PC-9 (cell line): Measurements from ENCODE around the gene SIPA1. TPM values are rescaled to one million over a fixed set of nuclear protein-coding genes. Genes with fewer than 3 reads are reported as not detected.

Experiments
- BruUV-seq: library from RNA; stranded (reverse); fragments of 400-500 nt; replicated peaks from 2 replicates; lab custom pipeline; 2021; lab: Mats Ljungman, UMichigan
- CTCF ChIA-PET: fragments of 300-600 bp; sonication (Branson Sonifier 250); formaldehyde crosslinking; loops from one replicate; lab custom pipeline; 2022; ENCODE audit warnings: antibody characterized with exemption; lab: Charles Lee
- POLR2A ChIA-PET: fragments of 300-600 bp; sonication (Branson Sonifier 250); formaldehyde crosslinking; loops from one replicate; lab custom pipeline; 2022; ENCODE audit warnings: antibody characterized with exemption; ENCODE audit not compliant: unreplicated experiment; lab: Charles Lee
- DNase-seq, 2 experiments: peaks; one replicate each; pipeline versions ENCODE4 v3.0.0 to v3.0.0-alpha.2; 2015 to 2022; ENCODE audit warnings: mixed read lengths in 1 of 2
- H2AFZ ChIP-seq: fragments of 200-600 bp; sonication (generic); 2 replicates; pipeline ENCODE4 v1.8.1; 2017; ENCODE audit warnings: antibody characterized with exemption
- H3F3A ChIP-seq: fragments of 200-600 bp; sonication (generic); 2 replicates; pipeline ENCODE4 v1.8.1; 2017; ENCODE audit warnings: antibody characterized with exemption, mild to moderate bottlenecking, low read depth; ENCODE audit not compliant: insufficient read depth
- H3K27ac ChIP-seq: fragments of 200-600 bp; sonication (generic); 2 replicates; pipeline ENCODE4 v1.6.1; 2016; ENCODE audit warnings: mixed run types
- H3K27me3 ChIP-seq: fragments of 200-600 bp; sonication (generic); 2 replicates; pipeline ENCODE4 v1.6.1; 2016; ENCODE audit warnings: low read depth, mixed run types; ENCODE audit not compliant: insufficient read depth
- H3K36me3 ChIP-seq: fragments of 200-600 bp; sonication (generic); 2 replicates; pipeline ENCODE4 v1.6.1; 2016; ENCODE audit warnings: low read depth, mixed run types
- H3K4me1 ChIP-seq: fragments of 200-600 bp; sonication (generic); replicated peaks from 2 replicates; pipeline ENCODE4 v1.6.1; 2016; ENCODE audit warnings: mixed run types; ENCODE audit not compliant: insufficient read depth
- H3K4me2 ChIP-seq: fragments of 200-600 bp; sonication (generic); 2 replicates; pipeline ENCODE4 v1.6.1; 2017; ENCODE audit warnings: mixed run types
- H3K4me3 ChIP-seq: fragments of 200-600 bp; sonication (generic); 2 replicates; pipeline ENCODE4 v1.6.1; 2016; ENCODE audit warnings: mixed run types
- H3K79me2 ChIP-seq: fragments of 200-600 bp; sonication (generic); 2 replicates; pipeline ENCODE4 v1.6.1; 2017; ENCODE audit warnings: low read depth, mixed run types
- H3K9me2 ChIP-seq: fragments of 200-600 bp; sonication (generic); 2 replicates; pipeline ENCODE4 v1.8.1; 2017; ENCODE audit warnings: mild to moderate bottlenecking; ENCODE audit not compliant: insufficient read depth
- H3K9me3 ChIP-seq: fragments of 200-600 bp; sonication (generic); 2 replicates; pipeline ENCODE4 v1.8.1; 2016; ENCODE audit warnings: low read depth; ENCODE audit not compliant: insufficient read depth
- H4K20me1 ChIP-seq: fragments of 200-600 bp; sonication (generic); 2 replicates; pipeline ENCODE4 v1.8.1; 2017; ENCODE audit not compliant: insufficient read depth
- CTCF ChIP-seq: fragments of 200-600 bp; sonication (generic); conservative IDR thresholded peaks from 2 replicates; pipeline ENCODE4 v1.6.1; 2017; ENCODE audit warnings: mixed run types, antibody characterized with exemption, mild to moderate bottlenecking, moderate library complexity
- EZH2 ChIP-seq: fragments of 200-600 bp; sonication (generic); IDR thresholded peaks from 2 replicates; pipeline ENCODE4 v1.8.0; 2017; ENCODE audit warnings: antibody characterized with exemption, low read depth
- intact Hi-C: fragments of 100-400 bp; cut with micrococcal nuclease; formaldehyde crosslinking; loops from one replicate; pipeline ENCODE4 v1.10.0; 2022; ENCODE audit not compliant: unreplicated experiment
- total RNA-seq: library from RNA; stranded (reverse); gene quantifications from 2 replicates; pipeline ENCODE4 v1.2.3, GENCODE V29; 2021

SIPA1 gene
- total RNA-seq, 1 experiment from 2014 or later: 65.6 TPM

GRCh38 chr11:65599216-65599954 lies 38.5 kb upstream of the SIPA1 start:
- Histone ChIP-seq H3K27ac (no peak overlapping the region), H3K4me3 (no peak overlapping the region), H2AFZ (no peak overlapping the region), H3K4me1 (0 out of 2 replicates have a peak, but pooled peaks cover 7% of the 10 kb centered on the region), H3K79me2 (no peaks in the 10 kb centered on the region), H3K27me3 (no peaks in the 10 kb centered on the region), H3F3A (peaks cover 21% of the 10 kb centered on the region), H4K20me1 (no peaks in the 10 kb centered on the region), H3K9me2 (no peaks in the 10 kb centered on the region), H3K36me3 (no peaks in the 10 kb centered on the region), H3K4me2 (no peak overlapping the region), H3K9me3 (no peaks in the 10 kb centered on the region)
- DNase-seq: no peak
- no TSS peak for BruUV-seq
- intact Hi-C loops: no loop called here
- ChIA-PET CTCF (no interaction called here), POLR2A (no interaction called here)
- TF ChIP-seq CTCF (no peak), EZH2 (no peak)

GRCh38 chr11:65599955-65600246 lies 38.0 kb upstream of the SIPA1 start:
- H3K27ac ChIP-seq: no peak overlapping the region
- H3F3A ChIP-seq: peaks cover 17% of the 10 kb centered on the region
- H3K4me3 ChIP-seq: no peak overlapping the region
- CTCF ChIA-PET: no interaction called here
- intact Hi-C loops: no loop called here
- TF ChIP-seq CTCF (no peak), EZH2 (no peak)
- H2AFZ ChIP-seq: no peak overlapping the region
- no peaks in the 10 kb centered on the region for H3K36me3 ChIP-seq
- H3K79me2 ChIP-seq: no peaks in the 10 kb centered on the region
- POLR2A ChIA-PET: no interaction called here
- H3K4me2 ChIP-seq: no peak overlapping the region
- H3K9me3 ChIP-seq: no peaks in the 10 kb centered on the region
- no TSS peak for BruUV-seq
- H3K4me1 ChIP-seq: 0 out of 2 replicates have a peak, but pooled peaks cover 7% of the 10 kb centered on the region
- no peak for DNase-seq
- H3K27me3 ChIP-seq: no peaks in the 10 kb centered on the region
- no peaks in the 10 kb centered on the region for H3K9me2 ChIP-seq
- no peaks in the 10 kb centered on the region for H4K20me1 ChIP-seq

- Histone ChIP-seq H3K4me1 (no peaks in the 10 kb centered on the region), H3K27ac (no peak overlapping the region), H3K4me3 (no peak overlapping the region), H3K9me2 (no peaks in the 10 kb centered on the region), H3K9me3 (no peaks in the 10 kb centered on the region), H4K20me1 (peaks cover 1% of the 10 kb centered on the region; the same call in 1 of the 2 replicates), H3K36me3 (no peaks in the 10 kb centered on the region), H3F3A (peaks cover 8% of the 10 kb centered on the region; the same call in 1 of the 2 replicates), H2AFZ (no peak overlapping the region), H3K27me3 (no peaks in the 10 kb centered on the region), H3K79me2 (no peaks in the 10 kb centered on the region), H3K4me2 (no peak overlapping the region)
- no peak for DNase-seq
- TF ChIP-seq CTCF: no peak
- no peak for TF ChIP-seq EZH2
- CTCF ChIA-PET: interaction anchor here (0.6 kb wide), 1 partner anchor 43 kb away, joined by 3 read pairs; no protein-coding TSS in a partner anchor
- POLR2A ChIA-PET: interaction anchor here (0.6 kb wide), 1 partner anchor 25 kb away, joined by 12 read pairs; no protein-coding TSS in a partner anchor
- intact Hi-C loops: no loop called here
- no TSS peak for BruUV-seq
Measured at GRCh38 chr11:65604258-65604657, 33.6 kb upstream of the SIPA1 start.
